ENCODE measurements around the gene BBS10. TPM values are rescaled to one million over a fixed set of nuclear protein-coding genes. Genes with fewer than 3 reads are reported as not detected.

The BBS10 gene
- total RNA-seq, 6 experiments from 2014 or later: 3.6 to 6.2 (median 5.3) TPM

DNA sequence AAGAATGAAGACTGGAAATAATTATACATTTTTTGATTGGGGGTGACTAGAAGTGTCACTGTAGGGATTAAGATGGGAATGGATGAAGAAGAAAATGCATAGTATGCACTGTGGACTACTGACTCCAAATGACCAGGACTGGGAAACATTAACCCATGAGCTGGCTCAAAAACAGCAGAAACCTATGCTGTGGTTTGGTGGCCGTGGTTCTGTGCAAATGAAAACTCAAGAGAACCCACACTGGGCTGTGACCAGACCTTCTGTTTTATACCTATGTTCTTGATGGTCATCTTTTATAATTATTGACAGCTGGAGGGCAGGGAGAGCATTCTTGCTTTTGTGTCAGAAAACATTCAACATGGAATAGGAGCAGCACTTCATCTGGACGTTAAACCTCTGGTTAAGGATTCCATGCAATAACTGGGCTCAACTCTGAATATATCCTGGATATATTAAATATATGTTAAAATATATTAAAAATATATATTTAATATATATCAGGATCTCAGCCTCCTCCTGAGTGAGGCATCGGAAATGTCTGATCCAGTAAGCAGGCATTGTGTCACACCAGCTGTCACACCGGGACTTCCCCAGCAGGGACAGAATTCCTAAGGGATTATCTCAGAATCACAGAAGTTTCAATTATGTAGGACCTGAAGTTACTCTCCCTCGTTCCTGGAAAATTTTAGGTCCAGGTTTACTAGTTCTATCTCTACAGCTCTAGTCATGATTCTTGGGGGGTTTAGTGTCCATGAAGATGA, 48.5 kb downstream of the BBS10 start:
- Histone ChIP-seq H3K27ac (no peak overlapping the region), H3K4me1 (no peaks in the 10 kb centered on the region), H3K36me3 (no peaks in the 10 kb centered on the region), H3K4me3 (no peak overlapping the region), H3K9me3 (no peaks in the 10 kb centered on the region), H3K27me3 (no peaks in the 10 kb centered on the region)
- 48% methylated on average over 4 of the region's 5 CpGs for WGBS (ENCODE audit: insufficient coverage, low coverage, low lambda C conversion rate, missing lambda C conversion rate)
- DNase-seq: no peak
- peak in 1 of 4 donors; percentile 77 for ATAC-seq
- TF ChIP-seq POLR2A (IDR thresholded peaks at IDR 0.05): no peak
- TF ChIP-seq, protein P1, sequence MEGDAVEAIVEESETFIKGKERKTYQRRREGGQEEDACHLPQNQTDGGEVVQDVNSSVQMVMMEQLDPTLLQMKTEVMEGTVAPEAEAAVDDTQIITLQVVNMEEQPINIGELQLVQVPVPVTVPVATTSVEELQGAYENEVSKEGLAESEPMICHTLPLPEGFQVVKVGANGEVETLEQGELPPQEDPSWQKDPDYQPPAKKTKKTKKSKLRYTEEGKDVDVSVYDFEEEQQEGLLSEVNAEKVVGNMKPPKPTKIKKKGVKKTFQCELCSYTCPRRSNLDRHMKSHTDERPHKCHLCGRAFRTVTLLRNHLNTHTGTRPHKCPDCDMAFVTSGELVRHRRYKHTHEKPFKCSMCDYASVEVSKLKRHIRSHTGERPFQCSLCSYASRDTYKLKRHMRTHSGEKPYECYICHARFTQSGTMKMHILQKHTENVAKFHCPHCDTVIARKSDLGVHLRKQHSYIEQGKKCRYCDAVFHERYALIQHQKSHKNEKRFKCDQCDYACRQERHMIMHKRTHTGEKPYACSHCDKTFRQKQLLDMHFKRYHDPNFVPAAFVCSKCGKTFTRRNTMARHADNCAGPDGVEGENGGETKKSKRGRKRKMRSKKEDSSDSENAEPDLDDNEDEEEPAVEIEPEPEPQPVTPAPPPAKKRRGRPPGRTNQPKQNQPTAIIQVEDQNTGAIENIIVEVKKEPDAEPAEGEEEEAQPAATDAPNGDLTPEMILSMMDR (IDR thresholded peaks at IDR 0.05): no peak
- intact Hi-C loops (cut with DNase I): no loop called here

Small RNAs within 50 kb of the gene (small RNA-seq; reads per million reads assigned to genes)
- 0 reads per million in 2 experiments for gene RN7SKP172

Other genes with a start within 250 kb of the BBS10 start
- 10 to 100 TPM; 20.2 to 29.1 (median 24.2) TPM for gene OSBPL8, start 211.4 kb upstream of the BBS10 start, total RNA-seq

All from right lobe of liver (tissue), 6 donors.